ENCODE measurements around the gene PSG7.
"Not testable (repeated sequence)": the region's sequence is repeated elsewhere in the genome, so short reads cannot be mapped to it uniquely, and the experiment has no call there.

PSG7 gene

GRCh38 chr19:42916931-42917330 lies 20.1 kb downstream of the PSG7 start:
- not testable (repeated sequence) for DNase-seq (ENCODE audit: low read depth in 2 of 2)

- DNase-seq (ENCODE audit: low read depth in 2 of 2) = not testable (repeated sequence)
Observed at GRCh38 chr19:42913516-42913915, 23.5 kb downstream of the PSG7 start.

- not testable (repeated sequence) for DNase-seq (ENCODE audit: low read depth in 2 of 2)
Observed at GRCh38 chr19:42912941-42913340, 24.1 kb downstream of the PSG7 start.

- DNase-seq (ENCODE audit: low read depth in 2 of 2) = not testable (repeated sequence)
Observed at GRCh38 chr19:42911731-42912130, 25.3 kb downstream of the PSG7 start.

- not testable (repeated sequence) for DNase-seq (ENCODE audit: low read depth in 2 of 2)
Observed at GRCh38 chr19:42906162-42906561, 30.8 kb downstream of the PSG7 start.

GRCh38 chr19:42900561-42900960 lies 36.4 kb downstream of the PSG7 start:
- DNase-seq (ENCODE audit: low read depth in 2 of 2) = not testable (repeated sequence)

- DNase-seq (ENCODE audit: low read depth in 2 of 2) = not testable (repeated sequence)
Observed at GRCh38 chr19:42899674-42900073, 37.3 kb downstream of the PSG7 start.

- not testable (repeated sequence) for DNase-seq (ENCODE audit: low read depth in 2 of 2)
Observed at GRCh38 chr19:42899110-42899509, 37.9 kb downstream of the PSG7 start.

GRCh38 chr19:42898656-42899055 lies 38.4 kb downstream of the PSG7 start:
- not testable (repeated sequence) for DNase-seq (ENCODE audit: low read depth in 2 of 2)

- not testable (repeated sequence) for DNase-seq (ENCODE audit: low read depth in 2 of 2)
Observed at GRCh38 chr19:42897729-42898128, 39.3 kb downstream of the PSG7 start.

- DNase-seq (ENCODE audit: low read depth in 2 of 2) = not testable (repeated sequence)
Observed at GRCh38 chr19:42890446-42890845, 46.6 kb downstream of the PSG7 start.

- DNase-seq (ENCODE audit: low read depth in 2 of 2) = not testable (repeated sequence)
Observed at GRCh38 chr19:42887876-42888445, 49.0 kb downstream of the PSG7 start.

GRCh38 chr19:42882730-42883129 lies 54.3 kb downstream of the PSG7 start:
- DNase-seq (ENCODE audit: low read depth in 2 of 2) = not testable (repeated sequence)

- DNase-seq (ENCODE audit: low read depth in 2 of 2) = not testable (repeated sequence)
Observed at GRCh38 chr19:42882010-42882409, 55.0 kb downstream of the PSG7 start.

GRCh38 chr19:42881279-42881678 lies 55.7 kb downstream of the PSG7 start:
- not testable (repeated sequence) for DNase-seq (ENCODE audit: low read depth in 2 of 2)

GRCh38 chr19:42880621-42881020 lies 56.4 kb downstream of the PSG7 start:
- DNase-seq (ENCODE audit: low read depth in 2 of 2) = not testable (repeated sequence)

GRCh38 chr19:42879613-42880012 lies 57.4 kb downstream of the PSG7 start, which contains the start of gene PSG1:
PSG1 (minus strand) TSS chr19:42879713; CDS start chr19:42879581, 132 bp downstream.
- DNase-seq (ENCODE audit: low read depth in 2 of 2) = no peak

- not testable (repeated sequence) for DNase-seq (ENCODE audit: low read depth in 2 of 2)
Observed at GRCh38 chr19:42876596-42876995, 60.4 kb downstream of the PSG7 start.

- not testable (repeated sequence) for DNase-seq (ENCODE audit: low read depth in 2 of 2)
Observed at GRCh38 chr19:42875881-42876280, 61.1 kb downstream of the PSG7 start.

- not testable (repeated sequence) for DNase-seq (ENCODE audit: low read depth in 2 of 2)
Observed at GRCh38 chr19:42874901-42875813, 61.9 kb downstream of the PSG7 start.

- not testable (repeated sequence) for DNase-seq (ENCODE audit: low read depth in 2 of 2)
Observed at GRCh38 chr19:42874136-42874535, 62.9 kb downstream of the PSG7 start.

All from activated CD8-positive, alpha-beta memory T cell treated with anti-CD3 and anti-CD28 coated beads for 4 hours (primary cell).